GM19468 (cell line): ENCODE data around the gene SLC25A13.

Experiments used
- ATAC-seq: cut with Tn5 transposase; IDR thresholded peaks from one replicate; pipeline ENCODE4 v1.9.1; 2021; ENCODE audit warnings: mild to moderate bottlenecking, moderate library complexity, moderate number of reproducible peaks; ENCODE audit not compliant: unreplicated experiment; ENCODE audit errors: extremely low read depth

SLC25A13 gene

DNA sequence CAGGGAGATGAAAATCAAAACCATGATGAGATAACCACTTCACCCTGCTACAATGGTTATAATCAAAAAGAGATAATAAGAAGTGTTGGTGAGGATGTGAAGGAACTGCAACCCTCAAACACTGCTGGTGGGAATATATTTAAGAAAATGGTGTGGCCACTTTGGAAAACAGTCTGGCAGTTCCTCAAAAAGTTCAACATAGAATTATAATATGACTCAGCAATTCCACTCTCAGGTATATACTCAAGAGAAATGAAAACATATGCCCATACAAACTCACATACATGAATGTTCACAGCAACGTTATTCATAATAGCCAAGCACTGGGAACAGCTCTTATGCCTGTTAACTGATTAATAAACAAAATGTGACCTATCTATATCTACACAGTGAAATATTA, 104.8 kb downstream of the SLC25A13 start:
- ATAC-seq: no peak

DNA sequence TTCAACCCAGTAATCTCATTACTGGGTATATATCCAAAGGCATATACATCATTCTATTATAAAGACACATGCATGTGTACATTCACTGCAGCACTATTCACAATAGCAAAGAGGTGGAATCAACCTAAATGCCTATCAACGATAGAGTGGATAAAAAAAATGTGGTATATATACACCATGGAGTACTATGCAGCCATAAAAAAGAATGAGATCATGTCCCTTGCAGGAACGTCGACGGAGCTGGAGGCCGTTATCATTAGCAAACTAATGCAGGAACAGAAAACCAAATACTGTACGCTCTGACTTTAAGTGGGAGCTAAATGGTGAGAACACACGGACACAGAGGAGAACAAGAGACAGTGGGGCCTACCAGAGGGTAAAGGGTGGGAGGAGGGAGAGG, 105.5 kb downstream of the SLC25A13 start:
- no peak for ATAC-seq

DNA sequence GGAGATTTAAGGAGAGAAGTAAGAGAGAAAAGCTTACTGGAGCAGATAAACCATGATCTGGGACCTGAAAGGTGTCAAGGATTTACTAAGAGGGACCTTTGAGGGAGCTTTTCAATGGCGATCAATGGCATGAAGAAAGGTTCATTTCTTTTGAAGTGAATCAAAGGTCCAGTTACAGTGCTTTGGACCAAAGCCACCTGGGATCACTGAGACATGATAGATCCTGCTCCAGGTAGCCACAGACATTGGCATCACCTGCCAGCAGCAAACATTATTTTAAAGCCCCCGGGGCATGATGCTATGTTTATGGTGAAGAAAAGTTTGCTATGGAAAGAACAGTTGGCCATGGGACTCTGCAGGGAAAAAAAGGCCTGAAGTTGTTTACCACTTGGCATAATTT, 109.4 kb downstream of the SLC25A13 start:
- no peak for ATAC-seq

DNA sequence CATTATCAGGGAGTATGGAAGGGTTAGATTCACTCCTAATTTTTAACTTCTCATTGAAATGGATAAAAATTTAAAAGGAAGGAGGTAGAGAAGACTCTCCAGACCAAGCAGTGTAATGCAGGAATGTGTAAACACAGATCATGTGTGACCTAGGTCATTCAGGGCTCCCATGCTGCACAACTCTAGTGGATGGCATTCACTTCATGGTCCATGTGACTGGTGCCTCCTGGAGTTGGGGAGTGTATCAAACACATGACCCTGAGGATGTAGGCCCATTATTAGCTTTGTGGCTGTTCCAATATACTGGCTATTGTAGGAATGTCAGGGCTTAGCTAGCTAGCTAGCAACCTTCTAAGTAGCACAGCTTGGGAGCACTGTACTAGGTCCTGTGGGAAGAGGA, 109.9 kb downstream of the SLC25A13 start:
- ATAC-seq: no peak

DNA sequence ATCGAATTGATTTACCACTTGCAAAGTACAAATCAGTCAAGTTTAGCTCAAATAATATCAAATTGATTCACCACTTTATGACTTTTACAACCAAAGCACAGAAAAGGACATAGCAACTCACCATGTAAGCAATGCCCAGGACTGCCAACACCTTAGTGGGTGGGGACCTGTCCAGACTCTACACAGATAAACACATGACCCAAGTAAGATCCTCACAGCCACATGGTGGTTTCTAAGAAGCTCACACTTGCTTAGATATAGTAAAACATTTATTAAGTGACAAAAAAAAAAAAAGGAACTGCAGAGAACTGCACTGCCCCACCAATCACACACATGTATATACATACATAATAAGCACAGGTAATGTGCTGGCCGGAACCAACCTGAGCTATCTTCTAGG, 116.2 kb downstream of the SLC25A13 start:
- no peak for ATAC-seq

DNA sequence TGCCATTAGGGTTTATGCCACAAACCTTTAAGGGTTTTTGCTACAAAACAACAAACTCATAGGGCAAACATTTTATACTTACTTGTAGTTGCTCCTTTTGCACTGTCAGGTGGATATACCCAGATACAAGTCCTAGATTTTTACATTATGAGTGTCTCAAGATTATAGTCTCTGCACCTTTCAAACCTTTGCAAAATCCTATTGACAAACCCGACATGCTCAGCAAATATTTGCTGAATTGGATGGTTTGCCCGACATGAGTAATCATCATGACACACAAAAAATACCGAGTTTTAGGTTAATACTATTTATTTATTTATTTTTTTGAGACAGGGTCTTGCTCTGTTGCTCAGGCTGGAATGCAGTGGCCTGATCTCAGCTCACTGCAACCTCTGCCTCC, 117.3 kb downstream of the SLC25A13 start:
- no peak for ATAC-seq

DNA sequence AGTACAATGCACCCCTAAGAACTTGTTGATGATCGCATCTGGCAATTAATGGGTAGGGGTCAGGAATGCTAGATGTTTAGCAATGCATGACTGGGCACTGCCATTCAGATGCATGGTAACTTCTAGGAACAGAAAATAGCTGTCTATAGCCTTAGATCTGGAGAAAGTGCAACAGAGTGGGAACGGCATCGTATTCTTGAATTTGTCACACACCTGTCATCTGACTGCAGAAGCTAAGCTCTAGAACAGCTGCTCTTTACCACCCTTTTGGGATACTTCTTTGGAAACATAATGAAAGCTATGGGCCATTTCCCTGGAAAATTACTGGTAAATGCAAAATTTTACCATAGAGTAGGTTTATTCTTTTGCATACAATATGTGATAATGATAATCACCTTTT, 118.1 kb downstream of the SLC25A13 start:
- no peak for ATAC-seq

DNA sequence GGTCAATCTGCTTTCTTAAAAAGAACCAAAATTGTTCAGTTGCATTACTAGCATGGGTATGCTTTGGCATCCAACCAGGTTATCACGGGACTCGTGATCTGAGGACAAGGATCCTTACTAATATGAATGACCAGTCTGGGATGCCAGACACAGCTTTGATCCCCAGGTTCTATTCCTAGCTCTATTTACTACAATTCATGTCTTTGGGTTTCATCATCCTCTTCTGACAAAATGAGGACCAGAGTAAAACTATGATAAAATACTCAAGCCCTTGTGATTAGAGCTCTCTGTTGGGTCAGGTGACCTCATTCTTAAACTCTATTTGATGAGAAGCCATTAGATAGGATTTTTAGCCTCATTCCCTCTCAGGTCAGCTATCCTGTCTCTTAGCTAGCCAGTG, 119.8 kb downstream of the SLC25A13 start:
- no peak for ATAC-seq

DNA sequence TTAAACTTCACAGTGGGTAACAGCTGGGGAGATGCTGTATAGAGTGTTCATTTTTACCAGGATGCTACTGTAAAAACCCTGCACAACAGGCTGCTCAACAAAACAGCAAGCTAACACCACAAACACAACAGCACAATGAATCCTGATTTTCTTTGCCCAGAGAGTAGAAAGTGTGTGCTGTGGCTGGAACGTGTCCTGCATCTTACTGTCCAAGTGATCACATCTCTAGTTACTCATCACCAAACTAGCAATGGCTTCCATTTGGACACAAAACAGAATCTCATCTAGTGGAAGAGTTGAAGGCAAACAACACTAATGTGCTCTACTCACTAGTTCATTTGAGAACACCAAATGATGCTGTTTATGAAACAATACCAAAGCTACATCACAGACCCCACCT, 121.2 kb downstream of the SLC25A13 start:
- ATAC-seq: no peak

DNA sequence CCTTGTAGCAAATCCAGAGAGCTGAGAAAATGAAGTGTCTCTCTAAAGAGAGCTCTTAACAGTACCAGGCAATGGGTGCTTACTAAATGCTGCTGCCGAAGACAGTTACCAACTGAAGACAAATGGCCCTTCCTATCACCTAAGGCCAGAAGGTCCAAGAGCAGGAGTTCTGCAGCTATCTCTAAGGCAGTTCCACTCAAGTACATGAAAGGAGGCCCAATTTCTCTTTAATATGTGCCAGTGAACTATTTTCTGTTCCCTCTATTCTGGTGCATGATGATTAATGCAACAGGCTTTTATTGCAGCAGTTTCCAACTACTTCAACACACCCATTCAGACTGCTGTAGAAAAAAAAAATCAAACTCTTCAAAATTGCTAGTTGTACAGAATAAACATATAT, 122.5 kb downstream of the SLC25A13 start:
- ATAC-seq: no peak

DNA sequence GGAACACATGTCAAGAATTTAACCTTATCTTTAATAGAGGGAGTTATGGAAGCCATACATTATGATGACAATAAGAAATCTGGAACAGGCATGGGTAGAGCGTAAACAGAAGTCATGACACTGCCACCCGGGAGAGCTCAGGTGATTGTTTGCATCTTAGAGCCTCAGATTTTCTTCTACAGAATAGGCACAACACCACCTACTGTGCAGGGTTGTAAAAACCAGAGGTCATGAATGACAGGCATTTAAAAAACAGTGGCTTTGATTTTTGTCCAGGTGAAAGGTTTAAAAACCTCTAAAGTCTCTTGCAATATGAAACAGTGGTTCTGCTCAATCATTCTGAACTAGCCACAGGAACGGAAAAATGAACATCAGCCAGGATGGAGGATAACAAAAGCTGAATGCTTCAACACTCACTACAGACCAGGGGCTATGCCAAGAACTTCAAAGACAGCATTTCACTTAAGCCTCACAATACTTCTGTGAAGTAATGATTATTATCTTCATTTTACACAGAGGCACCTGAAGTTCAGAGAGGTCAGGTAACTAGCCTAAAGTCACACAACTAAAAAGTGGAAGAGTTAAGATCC, 123.8 kb downstream of the SLC25A13 start:
- ATAC-seq: no peak

DNA sequence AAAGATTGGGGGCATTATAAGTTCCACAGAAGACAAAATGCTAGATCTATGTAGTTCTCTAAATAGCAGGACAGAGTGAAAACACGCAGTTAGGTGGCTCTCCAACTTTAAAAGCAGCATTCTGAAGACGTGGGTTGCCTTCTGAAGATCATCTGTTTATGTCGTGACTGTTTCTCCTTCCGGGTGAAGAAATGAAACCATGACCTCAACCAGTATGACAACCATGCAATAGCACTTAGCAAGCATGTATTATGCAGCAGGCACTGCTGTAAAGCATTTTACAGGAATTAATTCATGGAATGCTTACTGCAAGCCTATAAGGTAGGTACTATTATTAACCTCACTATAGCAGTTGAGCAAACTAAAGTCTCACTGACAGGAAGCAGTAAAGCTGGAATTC, 125.2 kb downstream of the SLC25A13 start:
- no peak for ATAC-seq

DNA sequence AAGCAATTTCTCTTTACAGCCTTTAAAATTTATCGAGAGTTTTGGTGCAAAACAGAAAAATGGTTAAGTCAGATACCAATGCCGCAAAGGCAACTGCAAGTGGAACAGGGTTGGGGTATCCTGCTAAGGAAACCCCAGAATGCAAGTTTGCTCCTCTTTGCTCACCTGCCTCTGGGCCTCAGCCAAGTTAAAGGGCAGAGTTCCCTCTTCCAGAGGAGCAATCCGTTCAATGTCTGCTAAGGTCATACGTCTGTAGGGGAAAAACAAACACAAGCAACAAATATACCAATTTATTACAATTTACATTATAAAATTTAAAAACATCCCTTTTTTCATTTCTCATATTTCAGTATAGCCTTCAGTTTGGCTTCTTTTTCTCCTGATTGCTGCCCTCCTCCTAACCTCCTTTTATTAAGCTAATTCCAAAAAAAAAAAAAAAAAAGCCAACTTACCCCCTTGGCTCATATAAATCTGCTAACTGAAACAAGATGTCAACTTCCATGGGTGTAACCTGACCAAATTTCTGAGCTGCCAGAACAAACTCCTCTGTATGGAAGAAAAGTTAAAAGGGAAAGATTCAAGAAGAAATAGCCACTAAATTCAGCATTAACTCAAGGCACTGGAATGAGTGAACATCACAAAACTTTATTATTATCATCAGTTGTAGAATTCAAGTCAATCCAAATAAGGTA, 132.6 kb downstream of the SLC25A13 start:
- ATAC-seq: no peak

DNA sequence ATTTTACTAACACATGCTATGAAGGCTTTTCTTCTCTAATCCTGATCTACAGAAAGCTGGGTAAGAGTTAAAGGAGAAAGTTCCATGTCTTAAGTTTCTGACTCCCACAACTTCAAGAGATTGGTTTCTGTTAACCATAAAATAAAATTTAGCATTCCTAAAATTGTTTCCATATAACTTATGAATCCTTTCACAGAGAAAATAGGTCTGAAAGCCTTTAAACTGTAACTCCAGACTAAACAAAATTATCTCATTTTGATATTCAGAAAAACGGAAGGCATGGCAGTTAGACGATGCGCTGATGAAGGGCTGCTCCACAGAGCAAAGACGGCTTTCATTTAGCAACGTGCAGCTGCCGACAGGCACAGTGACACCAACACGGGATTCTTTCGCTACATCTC, 133.3 kb downstream of the SLC25A13 start:
- no peak for ATAC-seq

DNA sequence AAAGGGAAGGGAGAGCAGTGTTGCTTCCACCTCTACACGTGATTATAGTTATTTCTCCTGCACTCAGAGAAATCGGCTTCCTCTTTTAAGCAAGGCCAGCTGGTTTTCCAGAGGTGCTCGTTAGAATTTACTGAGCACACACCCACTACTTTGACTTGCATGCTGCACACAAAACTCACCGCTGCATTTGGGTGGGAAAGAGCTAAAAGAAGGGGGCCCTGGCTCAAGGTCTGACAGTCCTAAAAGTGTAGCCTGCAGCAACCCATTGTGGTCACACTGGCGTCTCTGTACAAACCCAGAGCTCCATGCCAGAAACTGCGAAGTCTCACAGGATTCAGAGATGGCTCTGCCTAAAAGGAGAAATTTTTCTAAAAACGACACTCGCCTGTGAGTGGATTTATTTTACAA, 133.7 kb downstream of the SLC25A13 start:
- no peak for ATAC-seq

DNA sequence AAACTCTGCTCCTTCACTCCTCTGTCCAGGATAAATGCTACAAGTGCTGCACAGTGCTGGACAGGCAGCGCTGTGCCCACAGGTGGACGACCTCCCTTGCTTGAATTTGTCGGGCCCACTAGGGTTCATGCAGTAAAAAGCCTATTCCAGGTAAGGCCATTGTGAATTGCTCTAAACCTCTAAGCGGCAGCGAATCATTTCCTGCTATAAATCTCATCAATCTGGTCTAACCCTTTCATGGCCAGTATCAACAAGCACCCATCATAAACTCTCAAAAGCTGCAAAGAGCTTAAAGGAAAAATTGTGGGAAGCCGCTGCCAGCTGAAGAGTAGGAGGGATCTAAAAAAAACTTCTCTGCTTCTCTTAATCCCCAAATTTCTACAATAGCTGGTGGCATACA, 134.2 kb downstream of the SLC25A13 start:
- no peak for ATAC-seq

DNA sequence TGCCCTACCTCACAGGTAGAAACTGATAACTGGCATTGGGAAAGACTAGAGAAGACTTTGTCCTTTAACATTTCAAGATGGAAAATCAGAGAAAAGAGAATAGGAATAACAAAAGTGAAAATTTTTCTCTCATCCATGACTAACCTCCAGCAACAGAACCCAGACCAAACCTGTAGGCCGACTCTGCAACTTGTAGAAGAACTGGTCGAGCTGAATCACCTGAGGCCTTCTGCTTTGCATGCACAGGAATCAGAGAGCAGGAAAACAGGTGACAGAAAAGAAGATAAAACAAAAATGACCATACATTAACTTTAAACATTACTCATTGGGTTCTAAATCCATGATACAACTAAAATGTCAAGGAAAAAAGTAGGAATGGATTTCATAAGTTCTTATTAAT, 137.1 kb downstream of the SLC25A13 start:
- ATAC-seq: no peak

DNA sequence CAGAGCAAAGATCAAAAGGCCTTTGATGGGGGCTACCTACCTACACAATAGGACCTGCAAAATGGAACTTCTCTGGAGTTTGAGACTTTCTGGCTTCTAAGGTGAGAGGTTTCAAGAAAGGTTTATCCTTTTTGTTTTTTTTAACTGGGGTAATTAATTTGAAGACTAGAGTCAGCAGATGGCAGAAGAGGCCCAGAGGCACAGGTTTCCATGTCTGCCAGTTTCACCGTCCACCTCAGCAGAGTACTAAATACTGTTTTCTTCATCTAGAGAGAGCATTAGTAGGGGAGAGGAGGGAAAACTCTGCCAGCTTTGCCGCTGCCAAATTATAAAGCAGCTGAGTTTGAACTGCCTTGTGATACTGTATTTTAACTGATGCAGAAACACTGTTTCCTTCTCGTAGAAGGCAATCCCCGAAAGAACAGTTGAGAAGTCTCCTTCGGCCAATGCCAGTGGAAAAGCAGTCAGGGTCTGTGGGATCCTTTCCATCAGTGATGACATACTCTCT, 138.7 kb downstream of the SLC25A13 start:
- no peak for ATAC-seq

DNA sequence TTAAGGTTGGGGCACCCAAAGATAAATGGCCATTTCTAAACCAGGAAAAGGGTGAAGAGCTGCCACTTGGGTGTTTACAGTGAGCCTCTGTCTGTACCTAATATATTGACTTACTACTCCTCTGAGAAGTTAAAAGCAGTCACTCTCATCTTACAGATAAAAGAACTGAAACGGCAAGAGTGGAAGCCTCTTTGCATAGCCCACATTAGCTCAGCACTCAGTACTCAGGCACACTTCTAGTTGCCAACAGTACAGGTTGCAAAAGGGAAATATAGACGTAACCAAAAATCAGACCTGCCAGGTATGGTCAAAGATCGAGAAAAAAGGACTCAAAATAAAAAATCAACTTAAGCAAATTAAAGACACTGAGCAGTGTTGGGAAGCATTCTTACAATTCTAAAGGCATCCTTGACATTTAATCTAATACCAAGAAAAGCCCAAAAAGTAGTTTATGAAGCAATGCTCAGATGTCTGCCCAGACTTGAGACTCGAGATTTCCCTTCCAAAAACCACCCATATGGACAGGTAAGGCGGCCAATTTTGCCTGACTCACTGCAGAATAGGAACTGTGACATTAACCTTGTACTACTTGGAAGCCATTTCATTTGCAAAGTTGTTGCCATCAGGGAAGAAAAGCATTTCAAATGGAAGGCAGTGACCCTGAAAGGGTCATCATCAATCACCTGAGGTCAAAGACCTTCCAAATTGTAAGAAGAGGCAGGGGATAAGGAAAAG, 139.3 kb downstream of the SLC25A13 start:
- ATAC-seq: peak; percentile 46

DNA sequence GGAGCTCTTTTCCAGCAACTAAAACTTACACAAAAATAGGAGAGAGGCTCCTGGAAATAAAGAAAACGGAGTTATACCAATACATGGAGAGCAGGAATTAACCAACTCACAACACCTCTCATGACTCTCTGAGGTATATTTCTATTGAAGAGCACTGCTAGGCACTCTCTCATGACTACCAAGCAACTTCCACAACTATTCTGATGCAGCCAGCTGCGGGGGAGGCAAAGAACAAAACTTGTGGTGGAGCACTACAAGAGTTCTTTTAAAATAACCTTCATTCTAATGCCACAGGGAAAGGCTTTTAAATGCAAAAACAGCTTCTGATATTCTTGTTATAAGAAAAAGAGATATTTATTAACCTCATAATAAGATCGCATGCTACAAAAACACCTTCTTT, 140.7 kb downstream of the SLC25A13 start:
- no peak for ATAC-seq

DNA sequence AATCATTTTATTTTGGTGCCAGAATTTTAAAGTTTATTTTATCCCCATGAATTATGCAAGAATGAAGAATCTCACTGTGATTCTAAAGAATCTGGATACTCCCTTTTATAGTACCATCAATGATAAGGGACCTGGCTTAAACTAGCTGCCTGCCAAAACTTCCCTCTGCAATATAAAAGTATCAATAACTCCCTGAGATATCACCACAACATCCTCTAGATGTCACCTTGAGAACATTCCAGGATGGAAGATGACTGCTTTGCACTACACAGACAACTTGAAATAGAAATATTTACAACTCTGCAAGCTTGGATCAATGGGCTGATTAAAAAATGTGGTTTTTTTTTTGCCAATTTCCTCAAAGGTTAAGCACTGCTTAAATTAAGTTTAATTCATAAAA, 142.1 kb downstream of the SLC25A13 start:
- no peak for ATAC-seq
